Ishikawa (cell line): ENCODE measurements around the gene ARHGAP5.

ENCODE experiments used
- CREB1 ChIP-seq: IDR thresholded peaks from 2 replicates; pipeline ENCODE4 v1.6.1; 2012; ENCODE audit warnings: low read depth
- EP300 ChIP-seq: IDR thresholded peaks from 2 replicates; pipeline ENCODE4 v1.6.1; 2012; ENCODE audit warnings: borderline replicate concordance
- RAD21 ChIP-seq: IDR thresholded peaks from 2 replicates; pipeline ENCODE4 v1.6.1; 2012; ENCODE audit warnings: low read depth
- TAF1 ChIP-seq: IDR thresholded peaks from 2 replicates; pipeline ENCODE4 v1.6.1; 2012; ENCODE audit warnings: low read depth, mild to moderate bottlenecking
- TF ChIP-seq, protein P1 (sequence below): IDR thresholded peaks from 2 replicates; pipeline ENCODE4 v1.6.1; 2012

DNA sequence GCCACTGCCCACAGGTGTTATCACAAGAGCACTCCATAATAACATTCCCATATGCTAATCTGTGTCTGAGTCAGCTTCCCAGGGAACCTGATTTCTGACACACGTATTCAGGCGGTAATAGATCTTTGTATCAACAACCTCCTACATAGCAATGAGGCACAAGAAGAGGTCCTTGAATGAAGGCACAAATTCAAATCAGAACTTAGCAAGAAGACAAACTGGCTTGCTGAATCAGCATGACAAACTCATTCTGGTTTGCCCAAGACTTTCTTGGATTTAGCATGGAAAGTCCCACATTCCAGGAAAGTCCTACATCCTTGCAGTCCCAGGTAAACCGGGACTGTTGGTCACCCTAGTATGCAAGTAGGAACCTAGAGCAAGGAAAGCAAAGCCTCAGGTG lies 90.8 kb downstream of the ARHGAP5 start:
- TF ChIP-seq CREB1 (no peak), TAF1 (no peak), EP300 (no peak), RAD21 (no peak)
- TF ChIP-seq, protein P1, sequence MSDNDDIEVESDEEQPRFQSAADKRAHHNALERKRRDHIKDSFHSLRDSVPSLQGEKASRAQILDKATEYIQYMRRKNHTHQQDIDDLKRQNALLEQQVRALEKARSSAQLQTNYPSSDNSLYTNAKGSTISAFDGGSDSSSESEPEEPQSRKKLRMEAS = no peak
